DOHH2 (cell line): ENCODE results near the gene FLNB.

ENCODE experiments used
- H3F3A ChIP-seq: fragments of 200-600 bp; sonication (generic), shearing (Covaris generic); 2 replicates; pipeline ENCODE4 v1.6.0; 2016; ENCODE audit warnings: antibody characterized with exemption, mild to moderate bottlenecking; ENCODE audit not compliant: control insufficient read depth, insufficient read depth
- H3K27ac ChIP-seq: fragments of 200-600 bp; sonication (generic); 2 replicates; pipeline ENCODE4 v1.5.1; 2014; ENCODE audit warnings: low read depth, mild to moderate bottlenecking, low read length, moderate library complexity
- H3K27me3 ChIP-seq: fragments of 200-600 bp; sonication (generic); 2 replicates; pipeline ENCODE4 v1.6.1; 2014; ENCODE audit warnings: mild to moderate bottlenecking, low read length, mixed read lengths; ENCODE audit not compliant: control insufficient read depth
- H3K36me3 ChIP-seq: fragments of 200-600 bp; sonication (generic); 2 replicates; pipeline ENCODE4 v1.6.1; 2014; ENCODE audit warnings: mild to moderate bottlenecking, low read length, moderate library complexity, mixed read lengths; ENCODE audit not compliant: control insufficient read depth
- H3K4me1 ChIP-seq: fragments of 200-600 bp; sonication (generic); 2 replicates; pipeline ENCODE4 v1.6.1; 2014; ENCODE audit warnings: mild to moderate bottlenecking, low read length, mixed read lengths; ENCODE audit not compliant: control insufficient read depth
- H3K4me2 ChIP-seq: fragments of 200-600 bp; sonication (generic); 2 replicates; pipeline ENCODE4 v1.6.0; 2014; ENCODE audit warnings: mild to moderate bottlenecking, low read length, moderate library complexity
- H3K4me3 ChIP-seq: fragments of 200-600 bp; sonication (generic); 2 replicates; pipeline ENCODE4 v1.5.1; 2014; ENCODE audit warnings: mild to moderate bottlenecking, low read length, mixed read lengths
- H3K79me2 ChIP-seq: fragments of 200-600 bp; sonication (generic); 2 replicates; pipeline ENCODE4 v1.6.1; 2014; ENCODE audit warnings: mild to moderate bottlenecking, low read length, mixed read lengths; ENCODE audit not compliant: control insufficient read depth
- H3K9me2 ChIP-seq: fragments of 200-600 bp; sonication (generic); replicated peaks from 2 replicates; pipeline ENCODE4 v1.6.1; 2014; ENCODE audit warnings: mild to moderate bottlenecking, low read length, mixed read lengths; ENCODE audit not compliant: control insufficient read depth
- H3K9me3 ChIP-seq: fragments of 200-600 bp; sonication (generic); 2 replicates; pipeline ENCODE4 v1.6.1; 2014; ENCODE audit warnings: antibody characterized with exemption, low read length, mixed read lengths; ENCODE audit not compliant: control insufficient read depth, insufficient read depth
- H4K20me1 ChIP-seq: fragments of 200-600 bp; sonication (generic); 2 replicates; pipeline ENCODE4 v1.6.0; 2014; ENCODE audit warnings: low read depth, mild to moderate bottlenecking, antibody characterized with exemption, low read length, moderate library complexity; ENCODE audit not compliant: control insufficient read depth, insufficient read depth
- EZH2phosphoT487 ChIP-seq: fragments of 200-600 bp; sonication (generic); IDR thresholded peaks from 2 replicates; pipeline ENCODE4 v1.6.1; 2017; ENCODE audit warnings: borderline replicate concordance, mild to moderate bottlenecking, antibody characterized with exemption, low read length, moderate library complexity, mixed read lengths
- TF ChIP-seq, protein P1 (sequence below): fragments of 200-600 bp; sonication (generic); IDR thresholded peaks from one replicate; pipeline ENCODE4 v1.5.1; 2014; ENCODE audit warnings: antibody characterized with exemption, mild to moderate bottlenecking, low read depth, low read length; ENCODE audit not compliant: poor library complexity, severe bottlenecking

FLNB gene

DNA sequence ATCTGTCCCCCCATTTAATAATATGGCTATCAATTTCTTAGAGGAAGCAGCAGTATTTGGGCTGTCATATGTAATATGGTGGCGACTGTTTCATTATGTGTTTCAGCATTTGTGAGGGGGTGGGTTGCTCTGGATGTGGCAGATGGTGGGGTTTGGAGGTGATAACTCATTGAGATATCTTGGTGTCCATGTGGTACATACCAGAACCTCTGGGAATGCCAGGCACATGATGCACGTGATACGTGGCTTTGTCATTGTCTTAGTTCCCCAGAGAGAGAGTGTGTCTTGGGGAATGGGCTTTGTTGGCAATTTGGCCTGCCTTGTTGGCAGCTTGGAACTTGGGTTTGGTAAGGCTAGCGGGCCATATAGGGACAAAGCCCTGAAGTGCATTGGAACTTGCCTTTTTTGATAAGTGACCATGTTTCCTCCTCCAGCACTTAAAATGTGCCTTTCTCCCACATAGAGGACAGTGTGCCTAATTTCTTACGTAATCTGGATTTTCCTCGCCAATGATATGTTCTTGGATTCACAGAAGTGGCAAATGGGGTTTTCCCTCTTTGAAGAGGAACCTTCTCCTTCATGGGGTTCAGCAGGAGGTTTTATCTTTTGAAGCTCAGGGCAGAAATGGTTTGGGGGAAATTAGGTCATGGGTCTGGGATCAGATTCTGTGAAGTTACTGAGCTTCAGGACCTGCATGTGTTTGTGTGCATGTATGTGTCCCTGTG lies 123.0 kb downstream of the FLNB start:
- no peak overlapping the region for H3K4me3 ChIP-seq
- H3K9me3 ChIP-seq = no peaks in the 10 kb centered on the region
- H3K4me2 ChIP-seq = no peak overlapping the region
- H3K4me1 ChIP-seq = no peaks in the 10 kb centered on the region
- no peaks in the 10 kb centered on the region for H3K79me2 ChIP-seq
- H3K9me2 ChIP-seq = no peaks in the 10 kb centered on the region
- H3K36me3 ChIP-seq = no peaks in the 10 kb centered on the region
- H3K27me3 ChIP-seq = no peaks in the 10 kb centered on the region
- TF ChIP-seq EZH2phosphoT487 = no peak
- TF ChIP-seq, protein P1, sequence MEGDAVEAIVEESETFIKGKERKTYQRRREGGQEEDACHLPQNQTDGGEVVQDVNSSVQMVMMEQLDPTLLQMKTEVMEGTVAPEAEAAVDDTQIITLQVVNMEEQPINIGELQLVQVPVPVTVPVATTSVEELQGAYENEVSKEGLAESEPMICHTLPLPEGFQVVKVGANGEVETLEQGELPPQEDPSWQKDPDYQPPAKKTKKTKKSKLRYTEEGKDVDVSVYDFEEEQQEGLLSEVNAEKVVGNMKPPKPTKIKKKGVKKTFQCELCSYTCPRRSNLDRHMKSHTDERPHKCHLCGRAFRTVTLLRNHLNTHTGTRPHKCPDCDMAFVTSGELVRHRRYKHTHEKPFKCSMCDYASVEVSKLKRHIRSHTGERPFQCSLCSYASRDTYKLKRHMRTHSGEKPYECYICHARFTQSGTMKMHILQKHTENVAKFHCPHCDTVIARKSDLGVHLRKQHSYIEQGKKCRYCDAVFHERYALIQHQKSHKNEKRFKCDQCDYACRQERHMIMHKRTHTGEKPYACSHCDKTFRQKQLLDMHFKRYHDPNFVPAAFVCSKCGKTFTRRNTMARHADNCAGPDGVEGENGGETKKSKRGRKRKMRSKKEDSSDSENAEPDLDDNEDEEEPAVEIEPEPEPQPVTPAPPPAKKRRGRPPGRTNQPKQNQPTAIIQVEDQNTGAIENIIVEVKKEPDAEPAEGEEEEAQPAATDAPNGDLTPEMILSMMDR = no peak
- no peaks in the 10 kb centered on the region for H4K20me1 ChIP-seq
- no peak overlapping the region for H3K27ac ChIP-seq
- no peaks in the 10 kb centered on the region for H3F3A ChIP-seq

GRCh38 chr3:58132850-58133249 lies 124.6 kb downstream of the FLNB start:
- no peaks in the 10 kb centered on the region for H3K9me2 ChIP-seq
- no peak for TF ChIP-seq EZH2phosphoT487
- TF ChIP-seq, protein P1 = no peak

GRCh38 chr3:58134468-58134867 lies 126.2 kb downstream of the FLNB start:
- no peak overlapping the region for H3K4me2 ChIP-seq
- H3K27ac ChIP-seq = no peak overlapping the region
- H3K4me1 ChIP-seq = no peaks in the 10 kb centered on the region
- H3F3A ChIP-seq = no peaks in the 10 kb centered on the region
- no peak overlapping the region for H3K4me3 ChIP-seq
- TF ChIP-seq, protein P1 = no peak
- TF ChIP-seq EZH2phosphoT487 = no peak
- no peaks in the 10 kb centered on the region for H3K27me3 ChIP-seq
- H3K79me2 ChIP-seq = no peaks in the 10 kb centered on the region
- no peaks in the 10 kb centered on the region for H3K9me2 ChIP-seq
- no peaks in the 10 kb centered on the region for H3K36me3 ChIP-seq
- H4K20me1 ChIP-seq = no peaks in the 10 kb centered on the region
- no peaks in the 10 kb centered on the region for H3K9me3 ChIP-seq

More at GRCh38 chr3:58132850-58133249, 124.6 kb downstream of the FLNB start:
- no peak overlapping the region for H3K4me3 ChIP-seq
- no peaks in the 10 kb centered on the region for H4K20me1 ChIP-seq
- no peaks in the 10 kb centered on the region for H3K27me3 ChIP-seq
- no peaks in the 10 kb centered on the region for H3F3A ChIP-seq
- H3K27ac ChIP-seq = no peak overlapping the region
- no peaks in the 10 kb centered on the region for H3K36me3 ChIP-seq
- no peaks in the 10 kb centered on the region for H3K9me3 ChIP-seq
- H3K4me2 ChIP-seq = no peak overlapping the region
- no peaks in the 10 kb centered on the region for H3K4me1 ChIP-seq
- H3K79me2 ChIP-seq = no peaks in the 10 kb centered on the region
